CD8-positive, alpha-beta memory T cell (primary cell): ENCODE data around the gene ALAD. TPM values are rescaled to one million over a fixed set of nuclear protein-coding genes. Genes with fewer than 3 reads are reported as not detected.
A peak's percentile ranks its signal among the peaks of the same experiment; 100 is the strongest.

Experiments used
- CTCF ChIA-PET: fragments of 350-600 bp; sonication (Branson Sonifier 250); formaldehyde crosslinking; loops from one replicate; lab custom pipeline; 2021; ENCODE audit warnings: antibody characterized with exemption; lab: Charles Lee
- POLR2A ChIA-PET: fragments of 350-600 bp; sonication (Branson Sonifier 250); formaldehyde crosslinking; loops from one replicate; lab custom pipeline; 2021; ENCODE audit warnings: antibody characterized with exemption; lab: Charles Lee
- DNase-seq, 5 donors: peaks; one replicate each; pipeline versions ENCODE4 v3.0.0 to v3.0.0-alpha.2; 2020 to 2022; ENCODE audit warnings: mixed read lengths in 1 of 5
- H3K27ac ChIP-seq: one replicate; pipeline ENCODE4 v1.7.0; 2013; ENCODE audit warnings: low read depth, mild to moderate bottlenecking, low read length, moderate library complexity
- H3K27me3 ChIP-seq: 2 replicates; pipeline ENCODE4 v1.7.0; 2013; ENCODE audit warnings: low read length, mild to moderate bottlenecking; ENCODE audit not compliant: insufficient read depth, poor library complexity, severe bottlenecking
- H3K36me3 ChIP-seq: 2 replicates; pipeline ENCODE4 v1.7.0; 2013; ENCODE audit warnings: mild to moderate bottlenecking, low read length, moderate library complexity; ENCODE audit not compliant: insufficient read depth
- H3K4me1 ChIP-seq: 2 replicates; pipeline ENCODE4 v1.7.0; 2013; ENCODE audit warnings: mild to moderate bottlenecking, low read length, moderate library complexity; ENCODE audit not compliant: insufficient read depth
- H3K4me3 ChIP-seq: 2 replicates; pipeline ENCODE4 v1.7.0; 2013; ENCODE audit warnings: mild to moderate bottlenecking, low read length
- H3K9me3 ChIP-seq: 2 replicates; pipeline ENCODE4 v1.7.0; 2013; ENCODE audit warnings: mild to moderate bottlenecking, low read length
- H3K27ac Mint-ChIP-seq, 8 donors: one replicate each; pipeline ENCODE4 v1.8.0; 2020 to 2021; ENCODE audit warnings: mixed read lengths in 8 of 8, mild to moderate bottlenecking in 6 of 8, inconsistent platforms in 3 of 8, moderate library complexity in 3 of 8
- H3K27me3 Mint-ChIP-seq, 2 donors: one replicate each; pipeline ENCODE4 v1.8.0; 2020 to 2021; ENCODE audit warnings: mixed read lengths in 2 of 2, mild to moderate bottlenecking in 1 of 2, moderate library complexity in 1 of 2
- H3K36me3 Mint-ChIP-seq, 3 donors: one replicate each; pipeline ENCODE4 v1.8.0; 2020 to 2021; ENCODE audit warnings: mixed read lengths in 3 of 3, inconsistent platforms in 1 of 3, mild to moderate bottlenecking in 1 of 3
- H3K4me1 Mint-ChIP-seq, 3 donors: one replicate each; pipeline ENCODE4 v1.8.0; 2020 to 2021; ENCODE audit warnings: mixed read lengths in 3 of 3, inconsistent platforms in 1 of 3, mild to moderate bottlenecking in 1 of 3
- H3K4me3 Mint-ChIP-seq, 7 donors: one replicate each; pipeline ENCODE4 v1.8.0; 2020 to 2021; ENCODE audit warnings: mixed read lengths in 7 of 7, mild to moderate bottlenecking in 6 of 7, moderate library complexity in 4 of 7, inconsistent platforms in 2 of 7
- H3K9me3 Mint-ChIP-seq, 5 donors: one replicate each; pipeline ENCODE4 v1.8.0; 2020 to 2022; ENCODE audit warnings: mixed read lengths in 5 of 5, mild to moderate bottlenecking in 3 of 5, moderate library complexity in 2 of 5, inconsistent platforms in 1 of 5
- polyA plus RNA-seq: library from polyadenylated mRNA; unstranded; fragments of 300-500 nt; fragmentation: Illumina TruSeq; gene quantifications from one replicate; pipeline ENCODE4 v1.2.3, GENCODE V29; 2021
- total RNA-seq, 2 experiments: library from RNA; stranded (reverse); gene quantifications; one replicate each; pipeline ENCODE4 v1.2.3, GENCODE V29; 2021

Gene ALAD
- total and polyA plus RNA-seq, 3 experiments from 2014 or later, result 22.1 to 22.8 (median 22.3) TPM

GRCh38 chr9:113340011-113340699 is 60.9 kb downstream of the ALAD start, which contains the start of gene WDR31:
WDR31 (minus strand) TSS chr9:113340275; CDS start chr9:113332022, 8,253 bp downstream.
- H3K27me3 Mint-ChIP-seq, result peaks cover 11% of the 10 kb centered on the region in 2 donors
- Histone ChIP-seq H3K9me3 (no peaks in the 10 kb centered on the region), H3K27me3 (no peaks in the 10 kb centered on the region), H3K4me3 (peak within 1 kb of the TSS; percentile 60), H3K36me3 (no peaks in the 10 kb centered on the region), H3K4me1 (peaks cover 11% of the 10 kb centered on the region), H3K27ac (peak within 1 kb of the TSS; percentile 41)
- peak; percentile 56 to 74 (median 71) for DNase-seq
- H3K9me3 Mint-ChIP-seq, result no peaks in the 10 kb centered on the region
- peaks cover 12 to 27% (median 13%) of the 10 kb centered on the region in 3 donors for H3K4me1 Mint-ChIP-seq
- peak within 1 kb of the TSS in 7 of 8 donors; percentile 2 to 90 (median 73) for H3K27ac Mint-ChIP-seq
- H3K36me3 Mint-ChIP-seq, result peaks cover 0 to 1% (median 0%) of the 10 kb centered on the region in 3 donors
- ChIA-PET CTCF (interaction anchor here (1.0 to 2.2 kb wide), 5 partner anchors 9 to 238 kb away, joined by 3 to 6 read pairs (median 5); partner anchors contain the start of genes BSPRY, C9orf43, CDC26 and POLE3), POLR2A (interaction anchor here (0.8 to 1.4 kb wide), 2 partner anchors 8 to 70 kb away, joined by 5 to 8 read pairs; partner anchors contain the start of genes C9orf43 and POLE3)
- H3K4me3 Mint-ChIP-seq, result peak within 1 kb of the TSS; percentile 78 to 91 (median 81)

- ChIA-PET CTCF (no interaction called here), POLR2A (no interaction called here)
- no peak overlapping the region for H3K4me3 Mint-ChIP-seq
- Histone ChIP-seq H3K4me1 (peaks cover 11% of the 10 kb centered on the region), H3K36me3 (no peaks in the 10 kb centered on the region), H3K4me3 (no peak overlapping the region), H3K9me3 (no peaks in the 10 kb centered on the region), H3K27ac (no peak overlapping the region), H3K27me3 (no peaks in the 10 kb centered on the region)
- H3K4me1 Mint-ChIP-seq, result peaks cover 12 to 27% (median 13%) of the 10 kb centered on the region in 3 donors
- H3K27me3 Mint-ChIP-seq, result peaks cover 11% of the 10 kb centered on the region in 2 donors
- no peak overlapping the region for H3K27ac Mint-ChIP-seq
- no peaks in the 10 kb centered on the region for H3K9me3 Mint-ChIP-seq
- no peak for DNase-seq
- peaks cover 0 to 1% (median 0%) of the 10 kb centered on the region in 3 donors for H3K36me3 Mint-ChIP-seq
Observed at GRCh38 chr9:113337714-113338113, 63.4 kb downstream of the ALAD start.

Other genes starting within 250 kb of the ALAD start
- 10 to 100 TPM; 29.8 to 30.7 TPM for gene FKBP15, start 180.0 kb downstream of the ALAD start, total RNA-seq
- gene FKBP15, start 180.0 kb downstream of the ALAD start, polyA plus RNA-seq, result 17.7 TPM
- 10 to 100 TPM; 13.7 to 15.1 TPM for gene SLC31A1, start 179.7 kb downstream of the ALAD start, total RNA-seq
- 3.4 TPM for gene SLC31A1, start 179.7 kb downstream of the ALAD start, polyA plus RNA-seq
- 10 to 100 TPM; 51.1 to 56.5 TPM for gene CDC26, start 125.7 kb downstream of the ALAD start, total RNA-seq
- 171 TPM for gene CDC26, start 125.7 kb downstream of the ALAD start, polyA plus RNA-seq
- 10 to 100 TPM; 69.5 to 71.4 TPM for gene PRPF4, start 125.6 kb downstream of the ALAD start, total RNA-seq
- 27.4 TPM for gene PRPF4, start 125.6 kb downstream of the ALAD start, polyA plus RNA-seq
- not detected for gene RNF183, start 97.9 kb downstream of the ALAD start, total RNA-seq
- gene RNF183, start 97.9 kb downstream of the ALAD start, polyA plus RNA-seq, result not detected
- gene WDR31, start 61.0 kb downstream of the ALAD start, total RNA-seq, result 1 to 10 TPM; 1.3 to 1.9 TPM
- gene WDR31, start 61.0 kb downstream of the ALAD start, polyA plus RNA-seq, result 0.22 TPM
- gene BSPRY, start 51.7 kb downstream of the ALAD start, total RNA-seq, result 1 to 10 TPM; 1.4 to 1.8 TPM
- gene BSPRY, start 51.7 kb downstream of the ALAD start, polyA plus RNA-seq, result 0.55 TPM
- gene HDHD3, start 24.3 kb downstream of the ALAD start, total RNA-seq, result 10 to 100 TPM; 11.9 to 14.3 TPM
- 39.6 TPM for gene HDHD3, start 24.3 kb downstream of the ALAD start, polyA plus RNA-seq
- gene POLE3, start 9.4 kb upstream of the ALAD start, total RNA-seq, result 10 to 100 TPM; 88.2 to 88.5 TPM
- gene POLE3, start 9.4 kb upstream of the ALAD start, polyA plus RNA-seq, result 115 TPM
- gene C9orf43, start 9.5 kb upstream of the ALAD start, total RNA-seq, result under 1 TPM; 0.84 to 0.90 TPM
- gene C9orf43, start 9.5 kb upstream of the ALAD start, polyA plus RNA-seq, result 0.83 TPM
- 10 to 100 TPM; 89.2 to 91.2 TPM for gene RGS3, start 62.4 kb upstream of the ALAD start, total RNA-seq
- gene RGS3, start 62.4 kb upstream of the ALAD start, polyA plus RNA-seq, result 59.8 TPM